Vagina (tissue), 2 donors: ENCODE measurements around the gene LRIT1.

Experiments
- CTCF ChIP-seq, 3 experiments: fragments of 450-650 bp in 2 of 3; fragments of 200-600 bp in 1 of 3; sonication (generic) in 1 of 3; IDR thresholded peaks; one replicate each; pipeline ENCODE4 v1.5.1; 2017 to 2019; ENCODE audit warnings: antibody characterized with exemption in 3 of 3, mild to moderate bottlenecking in 2 of 3, moderate library complexity in 2 of 3
- POLR2A ChIP-seq, 2 donors: fragments of 450-650 bp; IDR thresholded peaks; one replicate each; pipeline ENCODE4 v1.6.1; 2017; ENCODE audit warnings: antibody characterized with exemption in 2 of 2, mild to moderate bottlenecking in 2 of 2, moderate library complexity in 2 of 2
- POLR2AphosphoS5 ChIP-seq, 2 donors: sonication (generic); formaldehyde crosslinking; IDR thresholded peaks; one replicate each; pipeline ENCODE4 v1.9.0; 2017; ENCODE audit warnings: antibody characterized with exemption in 2 of 2, mild to moderate bottlenecking in 2 of 2, low read depth in 1 of 2; ENCODE audit not compliant: insufficient read depth in 1 of 2

GRCh38 chr10:84235096-84235495 is 6.2 kb downstream of the LRIT1 start:
- TF ChIP-seq CTCF (IDR thresholded peaks at IDR 0.05), result no peak
- no peak for TF ChIP-seq POLR2A (IDR thresholded peaks at IDR 0.05)
- TF ChIP-seq POLR2AphosphoS5 (IDR thresholded peaks at IDR 0.05; ENCODE audit: insufficient read depth in 1 of 2, low read depth in 1 of 2), result no peak
